A204.1 (cell line): ENCODE results near the gene ZNF385A.
"Not testable (repeated sequence)": the region's sequence is repeated elsewhere in the genome, so short reads cannot be mapped to it uniquely, and the experiment has no call there.

Source experiments
- FAIRE-seq: peaks from 2 replicates; lab custom pipeline; 2012; peaks lifted over from hg19 to GRCh38; lab: Jason Lieb, UNC

The ZNF385A gene

GRCh38 chr12:54355104-54355815, 29.3 kb downstream of the ZNF385A start:
- no peak for FAIRE-seq

- not testable (repeated sequence) for FAIRE-seq
Measured at GRCh38 chr12:54354271-54354670, 30.3 kb downstream of the ZNF385A start.

GRCh38 chr12:54352891-54353874, 31.4 kb downstream of the ZNF385A start:
- no peak for FAIRE-seq

GRCh38 chr12:54352022-54352531, 32.5 kb downstream of the ZNF385A start:
- FAIRE-seq, result no peak

GRCh38 chr12:54351341-54351740, 33.2 kb downstream of the ZNF385A start:
- no peak for FAIRE-seq

- FAIRE-seq, result no peak
Measured at GRCh38 chr12:54350743-54351142, 33.8 kb downstream of the ZNF385A start.

- no peak for FAIRE-seq
Measured at GRCh38 chr12:54349679-54350078, 34.9 kb downstream of the ZNF385A start.

GRCh38 chr12:54349036-54349435, 35.5 kb downstream of the ZNF385A start:
- no peak for FAIRE-seq

- FAIRE-seq, result no peak
Measured at GRCh38 chr12:54341378-54342300, 42.9 kb downstream of the ZNF385A start.

- no peak for FAIRE-seq
Measured at GRCh38 chr12:54340846-54341245, 43.7 kb downstream of the ZNF385A start.

- FAIRE-seq, result no peak
Measured at GRCh38 chr12:54338698-54339296, 45.7 kb downstream of the ZNF385A start.

GRCh38 chr12:54337854-54338650, 46.5 kb downstream of the ZNF385A start:
- FAIRE-seq, result no peak

- FAIRE-seq, result no peak
Measured at GRCh38 chr12:54337280-54337842, 47.2 kb downstream of the ZNF385A start.

GRCh38 chr12:54333420-54334034, 51.0 kb downstream of the ZNF385A start:
- no peak for FAIRE-seq

GRCh38 chr12:54331461-54331860, 53.1 kb downstream of the ZNF385A start:
- no peak for FAIRE-seq

GRCh38 chr12:54330442-54330841, 54.1 kb downstream of the ZNF385A start:
- no peak for FAIRE-seq

- FAIRE-seq, result no peak
Measured at GRCh38 chr12:54329759-54330158, 54.8 kb downstream of the ZNF385A start.

GRCh38 chr12:54328595-54329337, 55.8 kb downstream of the ZNF385A start:
- FAIRE-seq, result no peak
